Esophagus muscularis mucosa (tissue), 4 donors: ENCODE results near the gene CD101. TPM values are rescaled to one million over a fixed set of nuclear protein-coding genes. Genes with fewer than 3 reads are reported as not detected.
A peak's percentile ranks its signal among the peaks of the same experiment; 100 is the strongest.

ENCODE experiments used
- DNase-seq: peaks from one replicate; pipeline ENCODE4 v3.0.0-alpha.2; 2017; ENCODE audit errors: extremely low spot score
- H3K27ac ChIP-seq, 4 donors: fragments of 200-600 bp; sonication (generic); replicated peaks in 1 of 4; 1 replicate in 3 of 4; 2 replicates in 1 of 4; pipeline ENCODE4 v1.5.1; 2016 to 2019; ENCODE audit warnings: mild to moderate bottlenecking in 1 of 4
- H3K27me3 ChIP-seq, 4 donors: fragments of 200-600 bp; sonication (generic); one replicate each; pipeline versions ENCODE4 v1.5.1 to v1.6.0; 2016 to 2019
- H3K36me3 ChIP-seq, 4 donors: fragments of 200-600 bp; sonication (generic); one replicate each; pipeline ENCODE4 v1.5.1; 2016 to 2019
- H3K4me1 ChIP-seq, 4 donors: fragments of 200-600 bp; sonication (generic); one replicate each; pipeline ENCODE4 v1.5.1; 2016 to 2019
- H3K4me3 ChIP-seq, 4 donors: fragments of 200-600 bp; sonication (generic); 1 replicate in 2 of 4; 2 replicates in 2 of 4; pipeline ENCODE4 v1.5.1; 2016 to 2019; ENCODE audit warnings: mild to moderate bottlenecking in 4 of 4, moderate library complexity in 1 of 4
- H3K9me3 ChIP-seq, 4 donors: fragments of 200-600 bp; sonication (generic); 1 replicate in 3 of 4; 2 replicates in 1 of 4; pipeline ENCODE4 v1.5.1; 2016 to 2019
- EP300 ChIP-seq: sonication (generic); formaldehyde crosslinking; IDR thresholded peaks from one replicate; pipeline ENCODE4 v1.6.1; 2017; ENCODE audit warnings: antibody characterized with exemption
- POLR2A ChIP-seq: fragments of 450-650 bp; IDR thresholded peaks from one replicate; pipeline ENCODE4 v1.6.1; 2017; ENCODE audit warnings: antibody characterized with exemption, moderate library complexity, mild to moderate bottlenecking, low read depth
- POLR2AphosphoS5 ChIP-seq, 2 donors: sonication (generic); formaldehyde crosslinking; IDR thresholded peaks; one replicate each; pipeline ENCODE4 v1.6.1; 2017; ENCODE audit warnings: antibody characterized with exemption in 2 of 2
- WGBS: methylation state at CpG from one replicate; pipeline ENCODE4 v1.1.5; 2018; 5-methylcytosine and 5-hydroxymethylcytosine counted together
- intact Hi-C: fragments of 100-400 bp; cut with DNase I; formaldehyde crosslinking; loops from one replicate; pipeline ENCODE4 v1.15.1; 2023
- total RNA-seq, 4 donors: library from RNA; depleted of rRNA; stranded (reverse); fragments of >200 nt; gene quantifications; one replicate each; pipeline versions ENCODE4 v1.1.0 to v1.2.1, GENCODE V29; 2016
- TF ChIP-seq, protein P1 (sequence below), 3 experiments: fragments of 200-600 bp in 2 of 3; fragments of 450-650 bp in 1 of 3; sonication (generic) in 2 of 3; IDR thresholded peaks; one replicate each; pipeline ENCODE4 v1.5.1; 2017 to 2019; ENCODE audit warnings: antibody characterized with exemption in 3 of 3, mild to moderate bottlenecking in 2 of 3, moderate library complexity in 1 of 3

CD101 gene
- total RNA-seq, 4 donors from 2014 or later, result 0.26 to 1.5 (median 0.87) TPM

DNA sequence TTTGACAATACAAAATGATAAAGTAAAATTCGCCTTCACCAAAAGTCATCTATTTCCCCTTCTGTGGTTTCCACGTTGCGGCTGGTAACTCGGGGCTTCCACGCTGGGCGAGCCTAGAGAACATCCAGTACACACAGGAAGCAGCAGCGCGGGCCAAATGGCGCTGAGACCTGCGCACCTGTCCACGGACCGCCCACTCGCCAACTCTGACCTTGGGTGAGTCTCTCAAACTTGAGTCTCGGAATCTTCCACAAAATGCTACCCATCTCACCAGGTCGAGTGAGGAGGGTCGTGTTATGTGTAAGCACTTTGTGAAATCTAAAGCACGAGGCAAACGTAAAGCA, 57.7 kb downstream of the CD101 start:
- Histone ChIP-seq H3K36me3 (no peaks in the 10 kb centered on the region), H3K4me3 (peak overlapping the region; percentile 68 to 82 (median 74)), H3K27me3 (no peaks in the 10 kb centered on the region), H3K9me3 (no peaks in the 10 kb centered on the region), H3K4me1 (peaks cover 14 to 16% (median 15%) of the 10 kb centered on the region in 4 donors), H3K27ac (peak overlapping the region; percentile 41 to 88 (median 78))
- DNase-seq, result peak; percentile 90
- no peak for TF ChIP-seq EP300
- TF ChIP-seq POLR2A, result no peak
- TF ChIP-seq POLR2AphosphoS5 (IDR thresholded peaks at IDR 0.05), result no peak
- TF ChIP-seq, protein P1, sequence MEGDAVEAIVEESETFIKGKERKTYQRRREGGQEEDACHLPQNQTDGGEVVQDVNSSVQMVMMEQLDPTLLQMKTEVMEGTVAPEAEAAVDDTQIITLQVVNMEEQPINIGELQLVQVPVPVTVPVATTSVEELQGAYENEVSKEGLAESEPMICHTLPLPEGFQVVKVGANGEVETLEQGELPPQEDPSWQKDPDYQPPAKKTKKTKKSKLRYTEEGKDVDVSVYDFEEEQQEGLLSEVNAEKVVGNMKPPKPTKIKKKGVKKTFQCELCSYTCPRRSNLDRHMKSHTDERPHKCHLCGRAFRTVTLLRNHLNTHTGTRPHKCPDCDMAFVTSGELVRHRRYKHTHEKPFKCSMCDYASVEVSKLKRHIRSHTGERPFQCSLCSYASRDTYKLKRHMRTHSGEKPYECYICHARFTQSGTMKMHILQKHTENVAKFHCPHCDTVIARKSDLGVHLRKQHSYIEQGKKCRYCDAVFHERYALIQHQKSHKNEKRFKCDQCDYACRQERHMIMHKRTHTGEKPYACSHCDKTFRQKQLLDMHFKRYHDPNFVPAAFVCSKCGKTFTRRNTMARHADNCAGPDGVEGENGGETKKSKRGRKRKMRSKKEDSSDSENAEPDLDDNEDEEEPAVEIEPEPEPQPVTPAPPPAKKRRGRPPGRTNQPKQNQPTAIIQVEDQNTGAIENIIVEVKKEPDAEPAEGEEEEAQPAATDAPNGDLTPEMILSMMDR (IDR thresholded peaks at IDR 0.05), result no peak
- 3% methylated on average over 18 of the region's 18 CpGs for WGBS
- intact Hi-C loops, result loop anchor here (5.0 kb wide), 2 partner anchors 147 to 487 kb away; partner anchors contain the start of gene CD58

DNA sequence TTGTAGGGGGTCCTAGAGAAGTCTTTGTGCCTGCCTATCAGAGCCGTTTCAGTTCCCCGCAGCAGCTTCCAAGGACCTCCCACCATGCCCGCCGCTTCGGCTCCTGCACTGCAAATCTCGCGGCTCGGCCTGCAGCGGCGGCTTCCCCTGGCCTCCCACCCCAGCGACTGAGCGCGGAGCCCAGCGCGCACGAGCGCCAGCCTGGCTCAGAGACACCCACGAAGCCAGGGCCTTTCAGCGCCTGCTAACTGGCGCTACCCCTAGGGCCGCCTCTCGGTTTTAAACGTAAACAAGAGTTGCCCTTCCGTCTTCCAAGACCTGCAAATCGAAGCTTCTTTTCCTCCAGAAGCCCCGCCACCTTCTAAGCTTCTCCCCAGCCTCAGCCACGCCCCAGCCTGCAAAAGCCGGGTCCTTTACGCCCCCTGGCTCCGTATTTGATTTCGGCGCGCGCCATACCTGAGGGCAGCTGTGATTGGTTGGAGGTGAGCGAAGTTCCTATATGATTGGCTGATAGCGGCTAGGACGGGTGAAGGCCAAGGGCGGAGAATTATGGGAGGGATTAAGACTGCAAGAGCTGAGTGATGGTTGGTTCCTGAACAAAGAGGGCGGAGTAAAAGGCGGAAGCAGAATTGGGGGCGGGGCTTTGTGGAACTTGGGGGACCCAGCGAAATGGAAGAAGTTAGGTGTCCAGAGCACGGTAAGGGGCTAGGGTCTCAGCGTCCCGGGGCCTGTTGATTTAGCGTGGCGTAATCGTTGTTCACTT, 58.3 kb downstream of the CD101 start, which contains the start of gene TTF2:
Gene TTF2, plus strand, starts transcription at position 649 of the 763 bp plus-strand sequence. Its CDS starts 21 bp downstream, at position 670.
- no peaks in the 10 kb centered on the region for H3K27me3 ChIP-seq
- H3K4me1 ChIP-seq, result peaks cover 14 to 16% (median 15%) of the 10 kb centered on the region in 4 donors
- no peak for TF ChIP-seq POLR2A
- TF ChIP-seq POLR2AphosphoS5 (IDR thresholded peaks at IDR 0.05), result peak; percentile 32 to 66
- TF ChIP-seq, protein P1 (IDR thresholded peaks at IDR 0.05), result peak; percentile 25 to 37 (median 29)
- TF ChIP-seq EP300, result no peak
- H3K4me3 ChIP-seq, result peak within 1 kb of the TSS; percentile 68 to 82 (median 74)
- intact Hi-C loops, result loop anchor here (5.0 to 10.0 kb wide), 3 partner anchors 148 to 488 kb away; partner anchors contain the start of gene CD58
- under 1% methylated on average over 30 of the region's 48 CpGs for WGBS
- peak within 1 kb of the TSS; percentile 58 to 88 (median 78) for H3K27ac ChIP-seq
- peak; percentile 99 for DNase-seq
- H3K9me3 ChIP-seq, result no peaks in the 10 kb centered on the region
- no peaks in the 10 kb centered on the region for H3K36me3 ChIP-seq

DNA sequence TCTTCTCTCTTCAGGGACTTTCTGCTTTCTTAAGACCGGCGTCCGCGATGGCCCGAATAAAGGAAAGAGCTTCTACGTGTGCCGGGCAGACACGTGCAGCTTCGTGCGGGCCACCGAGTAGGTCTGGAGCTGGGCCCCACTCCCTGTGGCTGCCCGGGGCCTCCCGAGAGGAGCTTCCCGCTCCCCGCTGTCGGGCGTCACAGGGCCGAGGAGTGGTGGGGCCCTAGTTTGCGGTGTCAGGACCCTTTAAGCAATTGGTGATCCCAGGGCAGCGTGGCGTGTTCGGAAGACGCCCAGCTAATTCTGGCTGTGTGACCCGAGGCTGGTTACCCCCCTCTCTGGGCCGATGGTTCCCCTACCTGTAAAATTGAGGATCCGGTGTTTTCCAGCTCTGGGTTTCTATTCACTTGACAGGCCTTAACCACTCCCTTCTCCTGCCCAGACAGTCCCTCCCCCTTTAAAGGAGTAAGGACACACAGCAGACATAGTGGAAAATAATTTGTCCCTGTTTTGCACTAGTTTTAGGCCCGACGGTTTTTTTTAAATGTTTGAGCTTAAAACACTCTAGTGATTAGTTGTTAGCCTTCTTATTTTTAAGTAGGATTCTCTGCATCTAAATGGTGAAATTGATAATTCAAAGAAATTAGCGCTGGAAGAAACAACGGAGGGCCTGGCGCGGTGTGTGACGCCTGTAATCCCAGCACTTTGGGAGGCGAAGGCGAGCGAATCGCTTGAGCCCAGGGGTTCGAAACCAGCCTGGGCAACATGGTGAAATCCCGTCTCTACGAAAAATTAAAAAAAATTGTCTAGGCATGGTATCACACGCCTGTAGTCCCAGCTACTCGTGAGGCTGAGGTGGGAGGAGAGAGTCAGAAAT, 59.1 kb downstream of the CD101 start:
- 38% methylated on average over 26 of the region's 42 CpGs for WGBS
- H3K4me3 ChIP-seq, result peak overlapping the region; percentile 68 to 82 (median 74)
- H3K36me3 ChIP-seq, result no peaks in the 10 kb centered on the region
- peak overlapping the region; percentile 58 to 88 (median 78) for H3K27ac ChIP-seq
- peaks cover 14 to 16% (median 15%) of the 10 kb centered on the region in 4 donors for H3K4me1 ChIP-seq
- intact Hi-C loops, result loop anchor here (10.0 kb wide), 1 partner anchor 224 kb away; no protein-coding TSS in a partner anchor
- no peak for DNase-seq
- no peaks in the 10 kb centered on the region for H3K27me3 ChIP-seq
- no peaks in the 10 kb centered on the region for H3K9me3 ChIP-seq
- TF ChIP-seq POLR2AphosphoS5 (IDR thresholded peaks at IDR 0.05) (no peak), POLR2A (no peak), EP300 (no peak)
- TF ChIP-seq, protein P1 (IDR thresholded peaks at IDR 0.05), result no peak

DNA sequence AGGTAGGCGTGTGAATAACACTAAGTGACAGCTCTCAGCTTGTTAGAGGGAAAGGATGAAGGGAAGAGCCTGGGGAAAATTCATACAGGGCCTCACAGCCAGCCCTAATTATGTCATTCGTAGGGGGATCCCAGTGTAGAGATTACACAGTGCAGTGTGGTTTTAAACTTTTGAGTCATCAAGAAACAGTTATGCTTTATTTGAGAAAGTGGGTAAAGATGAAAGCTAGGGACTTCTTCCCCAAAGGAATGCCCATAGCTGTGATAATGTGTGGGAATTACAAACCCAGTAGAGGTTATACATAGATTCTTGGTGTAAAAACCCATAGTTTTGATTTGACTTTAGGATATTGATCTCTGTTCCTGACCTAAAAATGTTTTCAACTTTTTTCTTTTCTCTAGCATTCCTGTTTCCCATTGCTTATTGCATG, 60.4 kb downstream of the CD101 start:
- intact Hi-C loops, result loop anchor here (10.0 kb wide), 1 partner anchor 223 kb away; no protein-coding TSS in a partner anchor

More for the DNA sequence above, 60.4 kb downstream of the CD101 start:
- H3K27ac ChIP-seq, result no peak overlapping the region
- TF ChIP-seq, protein P1 (IDR thresholded peaks at IDR 0.05), result no peak
- no peak for TF ChIP-seq POLR2A
- TF ChIP-seq EP300, result no peak
- no peak for TF ChIP-seq POLR2AphosphoS5 (IDR thresholded peaks at IDR 0.05)
- no peak for DNase-seq
- H3K36me3 ChIP-seq, result no peaks in the 10 kb centered on the region
- no peaks in the 10 kb centered on the region for H3K9me3 ChIP-seq
- H3K27me3 ChIP-seq, result no peaks in the 10 kb centered on the region
- H3K4me3 ChIP-seq, result no peak overlapping the region
- WGBS, result 80% methylated on average over 2 of the region's 2 CpGs
- peaks cover 14 to 16% (median 15%) of the 10 kb centered on the region in 4 donors for H3K4me1 ChIP-seq
